ENCODE data around the gene CYP27C1.

Gene CYP27C1

GRCh38 chr2:127146820-127147502 lies 73.1 kb downstream of the CYP27C1 start:
- no peak for DNase-seq (ENCODE audit: low read depth)

- DNase-seq (ENCODE audit: low read depth): no peak
Measured at GRCh38 chr2:127146071-127146725, 73.9 kb downstream of the CYP27C1 start.

DNA sequence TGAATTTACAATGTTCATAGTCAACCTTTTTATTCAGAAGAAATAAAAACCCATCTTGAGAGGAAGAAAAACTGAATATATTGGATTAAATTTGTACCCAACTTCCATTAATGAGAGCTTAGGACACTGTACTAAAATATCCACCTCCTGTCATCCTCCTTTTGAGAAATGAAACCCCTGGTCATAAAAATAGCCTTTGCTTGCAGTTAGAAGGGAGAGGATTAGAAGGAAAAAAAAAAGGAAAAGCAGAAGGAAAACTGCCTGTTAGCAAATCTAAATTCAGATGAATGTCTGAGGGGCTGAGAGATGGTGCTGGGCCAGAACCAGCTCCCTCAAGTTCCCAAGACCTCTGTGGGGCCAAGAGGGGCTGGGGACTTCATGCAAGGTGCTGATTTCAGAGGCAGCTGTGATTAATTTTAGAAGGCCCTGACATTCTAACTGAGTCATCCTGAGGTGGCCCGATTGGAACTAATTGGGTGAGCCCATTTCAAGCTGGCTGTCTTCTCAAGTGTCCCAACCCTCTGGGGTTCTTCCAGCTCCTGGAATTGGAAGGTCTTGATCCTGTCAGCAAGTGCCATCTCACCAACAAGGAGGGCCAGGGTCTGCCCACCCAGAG lies 74.7 kb downstream of the CYP27C1 start:
- no peak for DNase-seq (ENCODE audit: low read depth)

DNA sequence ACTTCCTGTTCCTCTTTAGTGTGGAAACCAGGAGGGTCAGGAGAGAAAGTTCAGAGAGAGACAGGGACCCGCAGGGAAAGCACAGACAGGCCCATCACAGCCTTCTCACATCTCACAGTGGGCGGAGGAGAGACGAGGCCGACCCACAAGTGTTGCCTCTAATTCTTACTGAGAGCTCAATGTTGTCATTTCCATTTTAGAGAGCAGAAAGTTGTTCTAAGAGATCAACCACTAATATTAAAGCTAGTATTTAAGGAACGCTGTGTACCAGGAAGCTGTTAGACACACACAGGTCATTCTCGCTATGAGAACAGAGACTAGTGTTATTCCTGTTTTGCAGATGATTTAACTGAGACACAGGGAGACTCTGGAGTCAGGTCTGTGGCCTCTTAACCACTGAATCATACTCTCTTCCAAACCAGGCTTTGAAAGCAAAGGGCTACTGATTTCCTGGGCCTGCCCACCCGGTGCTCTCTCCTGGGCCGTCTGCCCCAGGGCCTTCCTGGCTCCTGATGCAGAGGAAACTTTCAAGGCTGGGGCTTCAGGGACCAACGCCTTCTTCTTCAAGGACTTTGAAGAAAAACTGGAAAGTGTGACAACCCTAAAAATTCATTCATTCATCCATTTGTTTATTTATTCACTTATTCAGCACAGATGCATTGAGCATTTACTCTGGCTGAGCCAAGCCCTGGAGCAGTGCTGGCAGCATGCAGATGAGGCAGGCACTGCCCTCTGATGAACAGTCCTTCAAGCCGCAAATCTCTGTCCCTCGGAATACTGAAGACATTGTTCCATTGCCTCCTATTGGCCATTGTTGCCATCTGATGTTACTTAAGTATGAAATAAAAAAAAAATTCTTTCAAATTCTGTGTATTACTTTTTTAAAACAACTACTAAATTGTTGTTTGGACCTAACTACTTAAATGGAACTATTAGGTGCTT lies 76.0 kb downstream of the CYP27C1 start:
- no peak for DNase-seq (ENCODE audit: low read depth)

DNA sequence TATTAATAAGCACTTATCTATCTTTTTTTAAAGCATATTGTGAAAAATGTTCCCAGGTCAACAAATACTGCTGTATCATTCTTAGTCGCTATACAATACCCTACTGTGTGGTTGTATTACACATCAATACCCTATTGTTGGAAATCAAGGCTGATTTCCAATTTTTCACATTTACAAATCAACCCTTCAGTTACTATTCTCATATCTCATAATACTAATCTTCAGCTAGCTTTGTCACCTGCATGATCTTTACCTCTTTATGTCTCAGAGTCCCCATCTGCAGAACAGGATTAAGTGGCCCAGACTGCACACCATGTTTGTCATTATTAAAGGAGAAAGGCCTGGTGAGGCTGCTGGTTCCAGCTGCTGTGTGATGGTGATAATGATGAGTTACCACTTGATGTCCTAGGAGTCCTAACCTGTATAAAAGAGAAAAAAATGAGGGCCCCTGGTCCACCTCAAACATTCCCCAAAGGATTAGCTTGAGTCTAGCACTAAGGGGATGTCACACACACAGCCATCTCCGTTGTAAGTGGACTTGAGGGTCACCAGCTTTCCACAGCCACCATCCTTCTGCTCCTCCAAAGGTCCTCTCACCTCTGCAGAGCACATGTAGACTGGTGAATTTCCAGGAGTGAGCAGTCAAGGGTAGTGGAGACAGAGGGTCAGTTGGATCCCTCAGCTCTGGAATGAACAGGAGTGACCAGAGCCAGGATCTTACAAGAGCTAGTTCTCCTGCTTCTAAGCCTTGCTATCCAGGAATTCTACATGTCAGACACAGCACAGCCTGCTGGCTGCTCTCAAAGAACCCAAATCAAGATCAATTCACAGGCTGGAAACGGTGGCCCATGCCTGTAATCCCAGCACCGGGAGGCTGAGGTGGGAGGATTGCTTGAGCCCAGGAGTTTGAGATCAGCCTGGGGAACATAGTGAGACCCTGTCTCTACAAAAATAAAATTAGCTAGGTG lies 77.2 kb downstream of the CYP27C1 start:
- no peak for DNase-seq (ENCODE audit: low read depth)

GRCh38 chr2:127140538-127140937 lies 79.6 kb downstream of the CYP27C1 start:
- no peak for DNase-seq (ENCODE audit: low read depth)

DNA sequence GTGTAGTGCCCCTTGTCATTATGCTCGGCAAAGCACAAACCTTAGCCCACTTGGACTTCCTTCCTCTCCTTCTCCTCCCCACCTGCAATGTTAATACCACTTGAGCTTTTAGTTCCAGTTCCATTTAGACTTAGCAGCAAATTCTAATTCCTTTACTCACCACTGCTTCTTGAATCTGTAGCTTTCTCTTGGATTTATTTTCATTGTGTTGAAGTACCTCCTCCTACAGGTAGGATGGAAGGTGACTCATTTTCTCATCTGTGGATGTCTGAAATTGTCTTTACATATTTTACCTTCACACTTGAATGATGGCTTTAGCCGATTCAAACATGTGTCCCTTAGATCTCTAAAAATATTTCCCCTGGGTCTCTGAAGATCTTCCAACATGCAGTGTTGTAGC lies 80.3 kb downstream of the CYP27C1 start:
- DNase-seq (ENCODE audit: low read depth): no peak

GRCh38 chr2:127138281-127138680 lies 81.8 kb downstream of the CYP27C1 start:
- DNase-seq (ENCODE audit: low read depth): no peak

GRCh38 chr2:127137741-127138140 lies 82.4 kb downstream of the CYP27C1 start:
- DNase-seq (ENCODE audit: low read depth): no peak

DNA sequence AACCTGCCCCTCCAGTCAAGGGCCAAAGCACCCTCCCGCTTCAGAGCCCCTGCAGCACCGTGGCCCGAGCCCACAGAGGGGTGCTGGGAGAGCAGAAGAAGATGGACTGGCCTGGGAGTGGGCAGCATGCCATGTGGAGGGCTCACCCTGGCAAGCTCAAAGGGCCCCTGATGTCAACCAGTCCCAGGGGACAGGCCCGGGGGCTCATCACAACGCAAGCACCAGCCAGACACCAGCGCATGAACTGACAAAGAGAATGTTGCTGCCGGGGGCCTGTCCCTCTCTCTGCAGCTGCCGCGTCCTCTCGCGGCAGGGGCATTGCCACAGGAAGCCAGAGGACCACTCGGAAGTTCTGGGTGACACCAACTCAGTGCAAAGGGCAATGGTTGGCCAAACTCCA lies 82.9 kb downstream of the CYP27C1 start:
- DNase-seq (ENCODE audit: low read depth): no peak

GRCh38 chr2:127134833-127135830 lies 85.0 kb downstream of the CYP27C1 start:
- no peak for DNase-seq (ENCODE audit: low read depth)

GRCh38 chr2:127134235-127134634 lies 85.9 kb downstream of the CYP27C1 start:
- no peak for DNase-seq (ENCODE audit: low read depth)
